Activated CD8-positive, alpha-beta memory T cell treated with anti-CD3 and anti-CD28 coated beads, Interleukin-2, amount 50 U/mL, for 24 hours (primary cell): ENCODE measurements around the gene GANC.

ENCODE experiments used
- DNase-seq: peaks from one replicate; pipeline ENCODE4 v3.0.0-alpha.2; 2020; ENCODE audit errors: extremely low read depth

The GANC gene

DNA sequence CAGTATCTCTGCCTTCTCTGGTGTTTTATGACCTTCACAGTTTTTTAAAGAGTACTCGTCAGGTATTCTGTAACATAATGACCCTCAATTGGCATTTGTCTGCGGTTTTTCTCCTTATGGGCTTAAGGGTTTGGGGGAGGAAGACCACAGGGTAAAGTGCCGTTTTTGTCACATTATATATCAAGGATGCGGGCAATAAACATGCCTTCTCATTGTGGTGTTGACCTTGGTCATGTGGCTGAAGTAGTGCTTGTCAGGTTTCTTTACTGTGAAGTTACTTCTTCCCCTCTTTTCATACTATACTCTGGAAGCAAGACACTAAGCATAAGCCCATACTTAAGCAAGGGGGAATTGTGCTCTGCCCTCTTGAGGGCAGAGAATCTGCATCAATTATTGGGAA, 102.9 kb downstream of the GANC start:
- no peak for DNase-seq

DNA sequence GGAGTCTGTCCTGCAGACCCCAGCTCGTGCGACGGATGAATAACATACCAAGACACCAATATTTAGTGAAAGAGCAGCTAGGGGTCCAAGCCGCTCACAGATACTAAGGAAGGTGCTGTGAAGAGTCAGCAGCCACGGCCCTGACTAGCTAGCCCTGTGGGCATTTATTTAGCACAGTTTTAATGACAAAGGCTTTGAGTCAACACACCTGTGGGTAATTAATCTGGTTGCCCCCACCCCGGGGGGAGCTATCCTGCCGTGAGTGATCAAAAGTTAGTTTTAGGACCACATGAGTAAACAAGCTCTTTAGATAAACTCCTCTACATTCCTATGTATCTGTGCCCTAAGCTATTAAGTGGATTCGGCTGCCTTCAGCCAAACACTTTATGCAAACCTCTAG, 105.0 kb downstream of the GANC start:
- no peak for DNase-seq

DNA sequence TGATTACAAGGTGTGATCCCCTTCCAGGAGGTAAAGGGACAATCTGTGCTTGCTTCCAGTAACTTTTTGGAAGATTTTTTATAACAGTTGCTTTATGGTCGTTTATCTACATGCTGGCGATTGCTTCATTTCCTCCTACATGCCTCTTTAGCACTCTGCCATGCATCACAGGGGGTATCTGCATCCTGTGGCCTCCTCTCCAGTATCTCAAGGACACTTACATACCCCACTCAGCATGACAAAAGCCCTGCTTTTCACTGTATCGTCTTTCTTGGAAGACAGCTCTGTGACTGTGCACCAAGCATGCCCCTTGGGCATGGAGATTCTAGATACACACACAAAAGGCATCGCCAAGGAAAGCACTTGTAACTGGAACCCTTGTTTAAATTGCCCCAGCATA, 111.6 kb downstream of the GANC start:
- no peak for DNase-seq

DNA sequence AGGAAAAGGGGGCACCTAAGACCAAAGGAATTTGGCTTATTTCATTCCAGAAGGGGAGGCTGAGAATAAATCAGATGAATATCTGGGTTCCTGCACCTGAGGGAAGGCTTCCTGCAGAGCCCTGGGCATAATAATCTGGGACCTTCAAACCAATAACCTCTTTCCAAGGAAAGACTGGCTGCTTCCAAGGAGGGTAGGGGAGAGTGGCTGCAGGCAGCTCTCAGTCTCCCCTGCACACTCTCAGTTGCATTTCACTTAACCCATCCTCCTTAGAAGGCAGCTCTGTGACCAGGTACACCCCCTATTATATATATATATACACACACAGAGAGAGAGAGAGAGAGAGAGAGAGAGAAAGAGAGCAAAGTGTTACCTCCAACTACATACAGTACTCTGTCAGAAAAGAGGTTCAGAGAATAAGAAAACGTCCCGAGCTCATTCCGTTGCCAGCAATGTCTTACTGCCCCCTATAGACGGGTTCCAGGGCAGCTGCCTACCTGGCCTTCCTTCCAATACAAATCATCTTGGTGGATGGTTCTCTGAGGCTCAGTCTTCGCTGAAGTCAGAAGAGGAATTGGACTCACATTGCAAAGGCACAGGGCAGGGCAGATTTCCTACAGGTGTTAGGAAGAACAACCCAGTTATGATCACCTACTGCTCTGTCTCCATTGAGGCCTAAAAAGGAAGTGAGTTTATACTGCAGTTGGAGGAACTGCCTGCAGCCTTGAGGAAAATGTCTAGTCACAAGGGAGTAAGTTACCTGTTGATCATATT, 112.4 kb downstream of the GANC start:
- no peak for DNase-seq

DNA sequence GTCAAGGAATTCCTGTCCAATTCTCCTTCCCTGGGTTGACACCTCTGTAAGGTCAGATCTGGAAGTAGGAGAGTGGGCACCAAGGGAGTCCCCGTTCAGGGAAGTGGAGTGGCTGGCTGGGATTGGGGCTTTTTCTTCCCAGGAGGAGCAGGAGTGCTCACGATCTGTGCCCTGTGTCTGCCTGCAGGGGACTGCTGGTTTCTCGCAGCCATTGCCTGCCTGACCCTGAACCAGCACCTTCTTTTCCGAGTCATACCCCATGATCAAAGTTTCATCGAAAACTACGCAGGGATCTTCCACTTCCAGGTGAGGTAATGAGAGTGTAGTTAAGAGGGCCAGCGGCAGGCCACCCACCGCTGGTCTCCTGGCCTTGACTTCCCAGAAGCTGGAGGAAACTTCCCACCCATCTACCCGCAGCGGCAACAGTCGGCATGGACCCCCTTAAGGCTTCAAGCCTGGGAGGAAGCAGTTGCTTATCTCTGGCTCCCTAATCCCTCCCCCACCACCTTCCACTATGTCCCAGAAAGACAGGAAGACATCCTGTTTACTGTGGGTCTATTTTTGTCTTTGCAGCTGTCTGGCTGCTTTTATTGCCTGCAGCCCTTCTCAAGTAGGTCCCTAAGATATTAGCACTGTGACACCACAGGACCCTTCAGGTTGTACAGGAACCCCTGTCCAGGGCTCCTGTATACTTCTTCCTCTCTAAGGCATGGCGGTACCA, 113.1 kb downstream of the GANC start:
- no peak for DNase-seq

DNA sequence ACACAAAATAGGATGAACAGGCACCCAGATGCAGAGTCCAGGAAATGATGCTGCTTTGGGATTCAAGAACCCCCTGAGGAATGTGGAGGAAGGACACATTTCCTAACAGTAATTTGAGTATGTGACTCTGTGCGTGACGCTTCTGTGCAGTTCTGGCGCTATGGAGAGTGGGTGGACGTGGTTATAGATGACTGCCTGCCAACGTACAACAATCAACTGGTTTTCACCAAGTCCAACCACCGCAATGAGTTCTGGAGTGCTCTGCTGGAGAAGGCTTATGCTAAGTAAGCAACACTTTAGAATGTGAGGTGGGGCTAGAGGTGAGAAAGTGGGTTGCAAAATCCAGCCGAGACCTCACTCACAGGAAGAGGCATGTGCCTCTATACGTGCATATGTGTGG, 114.6 kb downstream of the GANC start:
- no peak for DNase-seq

DNA sequence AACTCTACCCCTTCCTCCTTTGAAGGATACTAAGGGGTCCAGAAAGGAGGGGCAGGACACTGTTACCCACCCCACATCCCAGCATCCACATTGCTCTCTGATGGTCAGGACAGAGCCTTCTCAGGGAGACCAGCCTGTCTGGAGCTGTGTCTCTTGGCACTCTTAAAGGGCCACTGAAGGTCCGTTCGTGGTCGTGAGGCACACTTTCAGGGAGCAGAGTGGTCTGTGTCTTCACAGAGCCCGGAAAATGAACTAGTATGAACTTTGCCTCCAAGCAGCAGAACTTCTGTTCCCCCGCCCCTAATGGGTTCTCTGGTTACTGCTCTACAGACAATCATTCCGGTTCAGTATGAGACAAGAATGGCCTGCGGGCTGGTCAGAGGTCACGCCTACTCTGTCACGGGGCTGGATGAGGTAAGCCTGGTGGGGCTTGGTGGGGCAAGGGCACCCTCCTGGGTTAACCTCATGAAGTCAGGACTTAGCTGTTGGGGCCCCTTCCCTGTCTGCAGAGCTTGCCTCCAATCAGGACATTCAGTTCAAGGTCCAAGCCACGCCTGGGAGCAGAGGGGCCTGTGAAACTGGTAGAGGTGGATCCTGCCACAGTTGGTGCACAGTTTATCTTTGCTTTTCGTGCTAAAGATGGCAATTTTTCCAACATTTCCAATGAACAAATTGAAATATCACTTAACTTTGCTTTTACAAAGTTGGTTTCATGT, 119.5 kb downstream of the GANC start:
- DNase-seq: no peak

DNA sequence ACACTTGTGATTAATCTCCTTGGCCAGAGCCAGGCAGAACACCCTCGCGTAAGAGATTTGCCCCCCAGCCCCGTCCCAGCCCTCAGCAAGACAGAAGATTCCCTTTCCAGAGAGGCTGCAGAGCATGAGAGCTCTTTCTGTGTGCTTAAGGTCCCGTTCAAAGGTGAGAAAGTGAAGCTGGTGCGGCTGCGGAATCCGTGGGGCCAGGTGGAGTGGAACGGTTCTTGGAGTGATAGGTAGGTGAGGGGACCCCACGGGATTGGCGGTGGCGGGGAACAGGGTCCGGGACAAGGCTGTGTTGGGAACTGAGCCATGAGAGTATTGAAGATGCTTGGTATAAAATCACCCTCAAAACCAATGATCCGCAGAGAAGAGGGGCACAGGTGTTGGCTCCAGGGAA, 121.1 kb downstream of the GANC start:
- no peak for DNase-seq

DNA sequence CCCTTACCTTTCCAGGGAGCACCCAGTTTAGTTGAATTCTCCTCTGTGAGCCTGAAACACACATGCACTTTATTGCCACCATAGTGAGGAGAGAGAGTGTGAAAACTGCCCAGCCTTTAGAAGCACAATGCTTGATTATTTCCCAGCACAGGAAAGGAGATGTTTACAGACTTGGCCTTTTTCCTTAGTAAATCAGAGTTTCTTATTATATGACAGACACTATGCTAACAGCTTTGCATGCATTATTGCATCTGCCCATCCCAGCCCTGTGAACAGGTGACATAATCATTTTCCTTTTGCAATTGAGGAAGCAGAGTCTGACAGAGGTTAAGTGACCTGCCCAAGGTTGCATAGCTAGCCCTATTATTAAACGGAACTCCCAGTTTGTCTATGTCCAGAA, 122.8 kb downstream of the GANC start:
- no peak for DNase-seq

DNA sequence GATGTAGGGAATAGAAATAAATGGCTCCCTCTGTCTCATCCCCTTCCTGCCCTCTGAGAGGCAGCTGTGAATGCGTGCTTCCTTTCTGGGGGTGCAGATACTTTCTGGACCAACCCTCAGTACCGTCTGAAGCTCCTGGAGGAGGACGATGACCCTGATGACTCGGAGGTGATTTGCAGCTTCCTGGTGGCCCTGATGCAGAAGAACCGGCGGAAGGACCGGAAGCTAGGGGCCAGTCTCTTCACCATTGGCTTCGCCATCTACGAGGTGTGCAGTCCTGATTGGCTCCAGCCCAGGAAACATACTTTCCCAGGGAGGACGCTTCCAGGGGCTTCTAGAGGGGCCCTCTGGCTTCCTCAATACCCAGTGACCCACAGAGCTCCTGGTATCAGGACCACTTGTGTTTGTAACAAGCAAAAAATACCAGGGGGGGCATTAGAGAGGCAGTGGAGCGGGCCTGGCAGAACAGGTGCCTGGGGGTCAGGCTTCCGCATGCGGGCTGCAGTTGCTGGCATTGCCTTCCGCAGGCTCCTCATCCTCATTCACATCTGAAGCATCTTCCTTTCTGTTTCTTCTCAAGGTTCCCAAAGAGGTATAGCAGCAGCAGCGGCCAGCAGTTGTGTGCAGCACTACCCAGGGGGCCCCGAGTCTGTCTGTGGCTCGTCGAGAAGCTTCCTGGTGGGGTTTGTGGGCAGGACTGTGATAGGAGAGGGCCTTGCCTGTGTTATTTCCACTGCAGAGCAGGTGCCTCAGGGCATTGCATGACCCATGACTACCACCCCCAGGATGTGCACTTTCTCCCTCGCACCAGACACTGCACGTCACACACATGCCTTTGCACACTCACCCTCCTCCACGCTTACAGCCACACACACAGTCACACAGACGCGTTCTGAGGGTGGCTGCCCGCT, 128.8 kb downstream of the GANC start:
- no peak for DNase-seq

DNA sequence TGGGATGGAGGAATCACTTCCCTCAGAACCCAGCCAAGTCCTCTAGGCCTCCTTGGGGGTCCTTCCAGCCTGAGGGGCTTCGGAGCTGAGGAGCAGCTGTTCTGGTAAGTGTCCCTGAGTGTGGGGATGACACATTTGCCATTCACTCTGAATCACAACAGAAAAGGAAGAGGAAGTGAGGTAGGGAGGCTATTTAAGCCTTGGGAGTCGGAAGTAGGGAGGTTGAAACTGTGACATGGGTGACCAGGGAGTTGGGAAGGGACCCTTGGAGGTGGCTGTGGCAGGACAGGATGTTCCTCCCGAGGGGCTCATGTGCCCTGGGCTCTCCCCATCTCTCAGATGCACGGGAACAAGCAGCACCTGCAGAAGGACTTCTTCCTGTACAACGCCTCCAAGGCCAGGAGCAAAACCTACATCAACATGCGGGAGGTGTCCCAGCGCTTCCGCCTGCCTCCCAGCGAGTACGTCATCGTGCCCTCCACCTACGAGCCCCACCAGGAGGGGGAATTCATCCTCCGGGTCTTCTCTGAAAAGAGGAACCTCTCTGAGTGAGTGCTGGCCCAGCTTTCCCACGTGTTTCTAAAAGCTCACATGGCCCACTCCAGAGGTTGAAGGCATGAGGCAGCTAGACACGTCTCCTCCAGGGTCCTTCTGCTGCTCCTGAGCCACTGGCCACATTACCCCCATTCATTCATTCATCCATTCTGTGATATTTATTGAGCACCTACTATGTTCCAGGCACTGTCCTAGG, 129.6 kb downstream of the GANC start:
- no peak for DNase-seq

DNA sequence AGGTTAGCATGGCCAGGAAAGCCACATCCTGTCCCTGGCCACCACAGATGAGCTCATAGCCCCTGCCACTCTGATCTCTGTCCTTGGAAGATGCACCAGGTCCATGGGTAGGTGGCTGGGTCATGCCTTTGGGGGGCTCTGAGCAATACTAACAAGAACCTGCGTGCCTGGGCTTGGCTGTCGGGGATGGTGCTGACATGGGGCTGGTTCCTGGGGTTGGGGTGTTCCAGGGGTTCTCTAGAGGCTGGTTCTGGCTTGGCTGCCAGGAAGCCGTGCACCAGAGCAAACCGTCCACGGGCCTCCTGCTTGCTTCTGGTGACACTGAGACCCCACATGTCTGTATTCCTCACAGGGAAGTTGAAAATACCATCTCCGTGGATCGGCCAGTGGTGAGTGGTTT, 130.4 kb downstream of the GANC start:
- DNase-seq: no peak

DNA sequence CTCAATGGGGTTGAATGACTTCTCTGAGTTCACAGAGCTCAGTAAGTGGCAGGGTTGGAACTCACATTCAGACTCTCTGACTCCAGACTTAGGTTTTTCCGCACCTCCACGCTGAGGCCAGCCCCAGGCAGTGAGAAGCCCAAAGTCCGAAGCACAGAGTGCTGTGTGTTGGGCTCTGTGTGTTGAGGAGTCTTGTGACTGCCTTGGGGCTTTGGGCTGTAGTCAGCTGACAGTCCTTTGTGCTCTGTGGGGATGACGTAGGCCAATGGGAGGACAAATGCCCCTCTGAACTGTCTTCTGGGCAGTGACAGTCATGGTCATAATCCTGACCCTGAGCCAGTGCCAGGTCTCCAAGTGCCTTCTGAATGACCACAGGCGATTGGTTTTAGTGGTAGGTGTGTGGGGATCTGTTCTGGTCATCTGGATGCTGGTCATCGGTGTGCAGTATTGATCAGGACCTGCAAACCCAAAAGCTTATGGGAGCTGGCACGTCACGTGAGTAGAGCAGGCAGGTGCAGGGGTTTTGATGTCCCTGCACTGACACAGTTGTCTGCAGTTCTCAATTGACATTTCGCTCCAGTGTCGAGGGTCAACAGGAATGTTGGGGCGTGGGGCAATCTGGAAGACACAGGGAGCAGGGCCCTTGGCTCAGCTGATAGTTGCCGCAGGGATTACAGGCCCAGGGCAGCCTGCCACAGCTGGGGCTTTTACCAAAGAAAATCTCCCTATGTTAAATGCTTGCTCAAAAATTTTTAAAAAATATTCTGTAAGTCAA, 131.6 kb downstream of the GANC start:
- no peak for DNase-seq

DNA sequence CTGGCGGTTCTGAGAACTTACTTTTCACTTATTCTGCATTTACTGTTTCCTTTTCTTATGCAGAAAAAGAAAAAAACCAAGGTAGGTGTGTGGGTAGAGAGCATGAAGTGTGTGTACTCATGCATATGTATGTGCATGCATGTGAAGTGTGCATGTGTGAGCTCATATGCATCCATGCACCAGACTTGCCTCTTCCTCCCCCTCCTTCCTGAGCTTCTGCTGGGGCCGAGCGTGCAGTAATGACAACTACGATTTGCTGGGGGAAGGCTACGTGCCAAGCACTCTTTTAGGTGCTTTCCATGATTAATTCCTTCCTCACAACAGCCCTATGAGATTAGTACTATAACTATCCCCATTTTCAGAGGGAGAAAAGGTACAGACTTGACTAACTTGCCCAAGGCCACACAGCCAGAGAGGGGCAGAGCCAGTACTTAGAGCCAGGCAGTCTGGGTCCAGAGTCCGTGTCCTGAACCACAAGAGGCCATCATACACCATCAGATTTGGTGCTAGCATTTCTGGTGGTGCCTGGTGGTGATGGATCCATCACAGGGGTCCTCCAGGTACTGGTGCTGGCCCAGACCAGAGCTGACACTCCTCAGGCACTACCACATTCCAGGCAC, 133.0 kb downstream of the GANC start:
- no peak for DNase-seq
